ENCODE measurements around the gene CAPZA2. TPM values are rescaled to one million over a fixed set of nuclear protein-coding genes. Genes with fewer than 3 reads are reported as not detected.

The CAPZA2 gene
- total and polyA plus RNA-seq, 9 of the 15 experiments (the other 6 are each of a cell fraction or from before 2014, with no cell fraction given) = 67.0 to 524 (median 176) TPM

- TF ChIP-seq AFF4 (CRISPR knock-in tag; IDR thresholded peaks at IDR 0.05) (no peak; the same call in 1 of the 2 replicates), MYC (IDR thresholded peaks at IDR 0.05; ENCODE audit: low read depth, low read length) (peak; percentile 19; the same call in 1 of the 2 replicates), MYC (CRISPR knock-in tag; IDR thresholded peaks at IDR 0.05; ENCODE audit: borderline replicate concordance, low read depth) (0 out of 2 replicates have a peak, but pooled peaks have one; percentile 22), ZNF398 (CRISPR knock-in tag; IDR thresholded peaks at IDR 0.05) (no peak), NCOA4 (IDR thresholded peaks at IDR 0.05; ENCODE audit: partially characterized antibody) (peak; percentile 93), TAF1 (IDR thresholded peaks at IDR 0.05; ENCODE audit: control insufficient read depth, extremely low read depth, insufficient read depth, low read length, severe bottlenecking) (peak; percentile 23), BRCA1 (IDR thresholded peaks at IDR 0.05) (no peak), BRCA1 (CRISPR knock-in tag; IDR thresholded peaks at IDR 0.05) (no peak), SIX5 (IDR thresholded peaks at IDR 0.05; ENCODE audit: borderline replicate concordance in 1 of 2, insufficient read depth in 1 of 2, low read depth in 1 of 2, low read length in 2 of 2) (no peak), CHD2 (IDR thresholded peaks at IDR 0.05; ENCODE audit: low read depth, low read length) (no peak), BCOR (IDR thresholded peaks at IDR 0.05) (peak; percentile 97), NR2C1 (IDR thresholded peaks at IDR 0.05) (peak; percentile 83), NR2C1 (tag; IDR thresholded peaks at IDR 0.05) (0 out of 2 replicates have a peak, but pooled peaks have one; percentile 37), SRSF1 (IDR thresholded peaks at IDR 0.05; ENCODE audit: low read depth, low read length) (no peak), JUNB (CRISPR knock-in tag; conservative IDR thresholded peaks at IDR 0.05) (peak; percentile 85), SIN3B (IDR thresholded peaks at IDR 0.05; ENCODE audit: low read depth) (no peak), GATAD2B (IDR thresholded peaks at IDR 0.05; ENCODE audit: borderline replicate concordance) (peak; percentile 94), ZFP1 (CRISPR knock-in tag; IDR thresholded peaks at IDR 0.05) (no peak), MYBL2 (IDR thresholded peaks at IDR 0.05; ENCODE audit: low read depth) (peak; percentile 85), MYBL2 (CRISPR knock-in tag; IDR thresholded peaks at IDR 0.05; ENCODE audit: borderline replicate concordance) (no peak), CREB1 (IDR thresholded peaks at IDR 0.05) (peak; percentile 58; the same call in 1 of the 2 replicates), CREB1 (CRISPR knock-in tag; IDR thresholded peaks at IDR 0.05) (no peak), ADNP (tag; IDR thresholded peaks at IDR 0.05) (no peak), POLR2AphosphoS5 (IDR thresholded peaks at IDR 0.05; ENCODE audit: control insufficient read depth, insufficient read depth, low read depth, low read length) (peak; percentile 81)
These were observed 87.8 kb downstream of the CAPZA2 start (continued) for GRCh38 chr7:116949941-116950801.

Measured in K562 (cell line).